Smooth muscle cell (in vitro differentiated cells): ENCODE results near the gene RPUSD1. TPM values are rescaled to one million over a fixed set of nuclear protein-coding genes. Genes with fewer than 3 reads are reported as not detected.

Experiments
- DNase-seq: peaks from one replicate; lab custom pipeline; 2025; ENCODE audit not compliant: unreplicated experiment; lab: John Stamatoyannopoulos, UW
- H2AFZ ChIP-seq: fragments of 200-600 bp; sonication (generic); 2 replicates; pipeline ENCODE4 v1.6.0; 2016; ENCODE audit warnings: antibody characterized with exemption, low read depth, mild to moderate bottlenecking
- H3F3A ChIP-seq: fragments of 200-600 bp; sonication (generic); 2 replicates; pipeline ENCODE4 v1.6.0; 2017; ENCODE audit warnings: antibody characterized with exemption, low read depth
- H3K27ac ChIP-seq: fragments of 200-600 bp; sonication (generic); 2 replicates; pipeline ENCODE4 v1.5.1; 2016; ENCODE audit warnings: low read depth, mild to moderate bottlenecking
- H3K27me3 ChIP-seq: fragments of 200-600 bp; sonication (generic); 2 replicates; pipeline ENCODE4 v1.6.1; 2016; ENCODE audit warnings: low read depth, mild to moderate bottlenecking
- H3K36me3 ChIP-seq: fragments of 200-600 bp; sonication (generic); 2 replicates; pipeline ENCODE4 v1.5.1; 2016; ENCODE audit warnings: low read depth
- H3K4me1 ChIP-seq: fragments of 200-600 bp; sonication (generic); 2 replicates; pipeline ENCODE4 v1.5.1; 2016; ENCODE audit warnings: low read depth
- H3K4me2 ChIP-seq: fragments of 200-600 bp; sonication (generic); 2 replicates; pipeline ENCODE4 v1.6.0; 2016; ENCODE audit warnings: mild to moderate bottlenecking
- H3K4me3 ChIP-seq: fragments of 200-600 bp; sonication (generic); 2 replicates; pipeline ENCODE4 v1.5.1; 2016; ENCODE audit warnings: mild to moderate bottlenecking
- H3K79me2 ChIP-seq: fragments of 200-600 bp; sonication (generic); 2 replicates; pipeline ENCODE4 v1.6.0; 2016; ENCODE audit warnings: low read depth, mild to moderate bottlenecking
- H3K9ac ChIP-seq: fragments of 200-600 bp; sonication (generic); 2 replicates; pipeline ENCODE4 v1.6.0; 2016; ENCODE audit warnings: low read depth
- H3K9me3 ChIP-seq: fragments of 200-600 bp; sonication (generic); replicated peaks from 2 replicates; pipeline ENCODE4 v1.5.1; 2016; ENCODE audit warnings: low read depth
- H4K20me1 ChIP-seq: fragments of 200-600 bp; sonication (generic); 2 replicates; pipeline ENCODE4 v1.6.0; 2016; ENCODE audit warnings: low read depth
- CTCF ChIP-seq: fragments of 200-600 bp; sonication (generic); IDR thresholded peaks from 2 replicates; pipeline ENCODE4 v1.5.1; 2017; ENCODE audit warnings: borderline replicate concordance, mild to moderate bottlenecking, antibody characterized with exemption; ENCODE audit not compliant: insufficient read depth, poor library complexity, severe bottlenecking
- WGBS: methylation state at CpG from one replicate; pipeline ENCODE4 v1.1.7; 2016; ENCODE audit warnings: low lambda C conversion rate; 5-methylcytosine and 5-hydroxymethylcytosine counted together
- polyA plus RNA-seq: library from polyadenylated mRNA; unstranded; fragments of >200 nt; fragmentation: Nextera tagmentation; extraction: Ambion mirVana; gene quantifications from 2 replicates; pipeline ENCODE4 v1.2.1, GENCODE V29; 2016
- total RNA-seq: library from RNA; depleted of rRNA; stranded (reverse); fragments of >200 nt; gene quantifications from 2 replicates; pipeline ENCODE4 v1.2.3, GENCODE V29; 2014

RPUSD1 gene
- total and polyA plus RNA-seq, 2 experiments from 2014 or later: 7.8 to 20.8 TPM

- no peaks in the 10 kb centered on the region for H3F3A ChIP-seq
- DNase-seq: no peak
- no peaks in the 10 kb centered on the region for H4K20me1 ChIP-seq
Measured at GRCh38 chr16:764848-765487, 23.2 kb downstream of the RPUSD1 start.

GRCh38 chr16:764184-764750 is 23.9 kb downstream of the RPUSD1 start:
- Histone ChIP-seq H2AFZ (no peak overlapping the region), H3K9me3 (no peaks in the 10 kb centered on the region), H4K20me1 (no peaks in the 10 kb centered on the region), H3K9ac (no peak overlapping the region), H3K4me2 (no peak overlapping the region), H3K27ac (no peak overlapping the region), H3K4me1 (no peaks in the 10 kb centered on the region), H3K36me3 (no peaks in the 10 kb centered on the region), H3F3A (no peaks in the 10 kb centered on the region), H3K79me2 (no peaks in the 10 kb centered on the region), H3K4me3 (no peak overlapping the region), H3K27me3 (no peaks in the 10 kb centered on the region)
- WGBS: 91% methylated on average over 20 of the region's 20 CpGs
- no peak for DNase-seq
- no peak for TF ChIP-seq CTCF

More at GRCh38 chr16:764848-765487, 23.2 kb downstream of the RPUSD1 start:
- H3K36me3 ChIP-seq: no peaks in the 10 kb centered on the region
- WGBS: 89% methylated on average over 26 of the region's 38 CpGs
- no peak for TF ChIP-seq CTCF
- no peak overlapping the region for H3K4me2 ChIP-seq
- H3K4me1 ChIP-seq: no peaks in the 10 kb centered on the region
- no peak overlapping the region for H3K4me3 ChIP-seq
- H3K27ac ChIP-seq: no peak overlapping the region
- H3K9ac ChIP-seq: no peak overlapping the region
- no peaks in the 10 kb centered on the region for H3K79me2 ChIP-seq
- no peaks in the 10 kb centered on the region for H3K9me3 ChIP-seq
- no peak overlapping the region for H2AFZ ChIP-seq
- no peaks in the 10 kb centered on the region for H3K27me3 ChIP-seq

GRCh38 chr16:763369-764183 is 24.6 kb downstream of the RPUSD1 start:
- no peaks in the 10 kb centered on the region for H3K9me3 ChIP-seq
- H3K4me2 ChIP-seq: no peak overlapping the region
- H2AFZ ChIP-seq: no peak overlapping the region
- no peak for DNase-seq
- no peak overlapping the region for H3K9ac ChIP-seq
- no peak for TF ChIP-seq CTCF
- no peak overlapping the region for H3K27ac ChIP-seq
- H3F3A ChIP-seq: no peaks in the 10 kb centered on the region
- no peaks in the 10 kb centered on the region for H3K36me3 ChIP-seq
- no peaks in the 10 kb centered on the region for H3K79me2 ChIP-seq
- no peaks in the 10 kb centered on the region for H4K20me1 ChIP-seq
- WGBS: 96% methylated on average over 14 of the region's 21 CpGs
- H3K4me3 ChIP-seq: no peak overlapping the region
- H3K27me3 ChIP-seq: no peaks in the 10 kb centered on the region
- no peaks in the 10 kb centered on the region for H3K4me1 ChIP-seq
